HG03558 (cell line): ENCODE data around the gene PLEKHH3.

Source experiments
- ATAC-seq: cut with Tn5 transposase; IDR thresholded peaks from one replicate; pipeline ENCODE4 v1.9.1; 2021; ENCODE audit warnings: moderate number of reproducible peaks; ENCODE audit not compliant: unreplicated experiment; ENCODE audit errors: extremely low read depth

The PLEKHH3 gene

GRCh38 chr17:42686520-42687128, 9.8 kb upstream of the PLEKHH3 start:
- no peak for ATAC-seq

- no peak for ATAC-seq
Measured at GRCh38 chr17:42685831-42686230, 9.0 kb upstream of the PLEKHH3 start.

- ATAC-seq: no peak
Measured at GRCh38 chr17:42684929-42685556, 8.2 kb upstream of the PLEKHH3 start.

- ATAC-seq: no peak
Measured at GRCh38 chr17:42683407-42684034, 6.7 kb upstream of the PLEKHH3 start.

DNA sequence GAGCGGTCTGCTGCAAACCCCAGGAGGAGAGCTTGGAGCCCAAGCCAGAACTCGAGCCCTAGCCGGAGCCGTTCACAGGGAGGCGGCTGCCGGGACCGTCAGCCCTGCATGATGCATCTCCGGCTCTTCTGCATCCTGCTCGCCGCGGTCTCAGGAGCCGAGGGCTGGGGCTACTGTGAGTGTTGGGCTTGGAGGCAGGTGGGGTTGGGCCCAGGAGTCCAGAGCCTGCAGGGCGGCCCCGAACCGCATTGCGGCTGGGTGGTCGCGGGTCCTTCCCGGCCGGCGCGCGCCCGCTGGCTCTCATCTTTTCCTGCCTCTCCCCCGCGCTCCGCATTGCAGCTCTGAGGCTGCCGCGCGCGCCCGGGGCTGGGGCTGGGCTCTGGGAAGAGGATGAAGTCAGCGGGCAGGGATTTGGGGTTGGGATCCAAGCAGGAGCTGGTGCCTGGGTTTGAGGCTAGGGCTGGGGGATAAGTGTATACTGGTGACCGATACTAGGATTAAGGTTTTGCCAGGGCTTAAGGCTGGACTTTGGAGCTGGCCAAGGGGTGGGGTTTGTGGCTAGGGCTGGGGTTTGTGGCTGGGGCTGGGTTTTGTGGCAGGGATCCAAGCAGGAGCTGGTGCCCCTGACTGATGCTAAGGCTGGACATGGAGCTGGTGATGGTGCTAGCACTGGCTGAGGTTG, 6.1 kb upstream of the PLEKHH3 start:
- ATAC-seq: no peak

GRCh38 chr17:42681976-42682721, 5.4 kb upstream of the PLEKHH3 start, which contains the start of gene CNTNAP1:
CNTNAP1 (plus strand) TSS chr17:42682531; CDS start chr17:42682830, 299 bp downstream.
- no peak for ATAC-seq

- no peak for ATAC-seq
Measured at GRCh38 chr17:42680331-42680808, 3.6 kb upstream of the PLEKHH3 start.

DNA sequence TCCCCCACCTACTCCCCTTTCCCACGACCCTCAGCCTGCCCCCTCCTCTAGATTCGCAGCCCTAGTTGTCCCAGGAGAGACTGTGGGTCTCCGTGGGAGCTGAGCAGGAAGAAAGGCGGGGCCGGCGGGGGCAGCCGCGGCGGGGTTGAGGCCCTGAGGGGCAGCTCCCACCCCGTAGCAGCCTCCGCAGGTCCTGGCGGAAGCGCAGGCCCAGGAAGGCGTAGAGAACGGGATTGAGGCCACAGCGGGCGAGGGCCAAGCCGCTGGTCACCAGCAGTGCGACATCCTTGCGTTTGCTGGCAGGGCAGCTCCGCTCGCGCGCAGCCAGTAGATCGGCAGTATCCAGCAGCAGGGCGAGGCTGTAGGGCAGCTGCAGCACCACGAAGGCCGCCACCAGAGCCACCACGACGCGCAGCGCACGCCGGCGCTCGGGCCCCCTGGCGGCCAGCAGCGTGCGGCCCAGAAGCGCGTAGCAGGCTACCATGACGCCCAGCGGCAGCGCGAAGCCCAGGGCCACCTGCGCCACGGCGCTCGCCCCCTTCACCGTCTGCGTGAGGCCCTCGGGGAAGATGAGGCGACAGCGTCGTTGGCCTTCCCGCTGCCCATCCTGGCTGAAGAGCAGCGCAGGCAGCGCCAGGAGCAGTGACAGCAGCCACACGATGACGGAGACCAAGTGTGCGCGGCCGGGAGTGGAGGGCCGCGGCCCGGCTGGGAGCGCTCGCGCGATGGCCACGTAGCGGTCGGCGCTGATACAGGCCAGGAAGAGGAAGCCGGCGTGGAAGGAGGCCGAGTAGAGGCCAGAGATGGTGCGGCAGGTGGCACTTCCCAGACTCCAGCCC, 2.9 kb upstream of the PLEKHH3 start:
- no peak for ATAC-seq

- no peak for ATAC-seq
Measured at GRCh38 chr17:42678951-42679491, 2.2 kb upstream of the PLEKHH3 start.

GRCh38 chr17:42677921-42678781, 1.4 kb upstream of the PLEKHH3 start:
- no peak for ATAC-seq

DNA sequence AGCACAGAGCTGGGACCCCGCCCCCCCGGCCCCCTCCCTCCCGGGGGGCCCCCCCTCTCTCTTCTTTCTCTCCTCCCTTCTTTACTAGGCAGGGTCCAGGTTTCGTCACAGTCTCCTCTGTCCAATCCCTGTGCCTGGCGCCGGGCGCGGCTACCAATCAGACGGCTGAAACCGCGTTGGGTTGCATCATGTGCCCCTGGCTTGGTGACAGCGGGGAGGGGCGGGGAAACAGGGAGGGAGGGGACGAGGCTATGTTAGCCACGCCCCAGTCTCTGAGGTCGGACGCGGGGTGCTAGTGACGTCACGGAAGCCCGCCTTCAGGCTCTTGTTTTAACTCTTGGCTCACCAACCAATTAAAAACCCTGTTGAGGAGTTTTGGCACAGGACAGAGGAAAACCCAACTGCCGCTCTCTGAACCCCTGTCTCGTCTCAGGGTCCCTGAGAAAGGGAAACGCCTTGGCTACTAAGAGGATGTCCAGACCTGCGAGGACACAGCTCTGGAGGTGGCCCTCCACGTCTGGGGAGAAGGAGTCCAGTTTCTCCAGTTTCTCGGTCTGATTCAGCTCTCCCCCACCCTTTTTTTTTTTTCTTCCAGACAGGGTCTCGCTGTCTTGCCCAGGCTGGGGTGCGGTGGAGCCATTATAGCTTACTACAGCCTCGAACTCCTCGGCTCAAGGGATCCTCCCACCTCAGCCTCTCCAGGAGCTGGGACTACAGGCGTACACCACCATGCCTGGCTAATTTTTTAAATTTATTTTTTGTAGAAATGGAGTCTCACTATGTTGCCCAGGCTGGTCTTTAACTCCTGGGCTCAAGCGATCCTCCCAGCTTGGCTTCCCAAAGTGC, 441 bp upstream of the PLEKHH3 start:
- peak; percentile 57 for ATAC-seq

- no peak for ATAC-seq
Measured at GRCh38 chr17:42675965-42676423, 800 bp downstream of the PLEKHH3 start.

- ATAC-seq: no peak
Measured at GRCh38 chr17:42675348-42675964, 1.3 kb downstream of the PLEKHH3 start.

DNA sequence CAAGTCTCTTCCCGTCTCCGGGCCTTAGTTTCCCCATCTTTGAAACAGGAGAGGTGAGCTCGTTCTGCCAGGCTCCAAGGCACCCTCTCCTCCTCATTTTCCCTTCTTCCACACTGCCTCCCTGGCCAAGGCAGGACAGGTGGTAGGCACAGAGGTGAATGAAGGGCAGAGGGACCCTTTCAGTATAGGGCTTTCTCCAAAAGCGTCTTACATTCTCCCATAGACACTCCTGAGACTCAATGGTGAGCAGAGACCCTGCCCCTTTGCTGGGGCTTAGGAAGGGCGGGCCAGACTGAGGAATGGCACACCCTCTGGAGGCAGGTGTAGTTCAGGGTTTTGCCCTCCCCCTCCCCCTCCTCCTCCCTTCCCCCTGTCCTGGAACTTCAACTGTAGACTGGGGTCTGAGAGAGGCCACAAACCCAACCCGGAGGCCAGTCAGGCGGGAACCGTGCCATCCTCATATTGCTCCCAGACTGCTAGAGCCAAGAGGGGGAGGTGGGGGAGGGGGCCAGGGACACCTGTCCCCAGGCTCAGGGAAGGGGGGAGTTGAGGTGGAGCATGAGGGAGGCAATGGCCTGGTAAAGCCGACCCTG, 1.9 kb downstream of the PLEKHH3 start:
- ATAC-seq: no peak

DNA sequence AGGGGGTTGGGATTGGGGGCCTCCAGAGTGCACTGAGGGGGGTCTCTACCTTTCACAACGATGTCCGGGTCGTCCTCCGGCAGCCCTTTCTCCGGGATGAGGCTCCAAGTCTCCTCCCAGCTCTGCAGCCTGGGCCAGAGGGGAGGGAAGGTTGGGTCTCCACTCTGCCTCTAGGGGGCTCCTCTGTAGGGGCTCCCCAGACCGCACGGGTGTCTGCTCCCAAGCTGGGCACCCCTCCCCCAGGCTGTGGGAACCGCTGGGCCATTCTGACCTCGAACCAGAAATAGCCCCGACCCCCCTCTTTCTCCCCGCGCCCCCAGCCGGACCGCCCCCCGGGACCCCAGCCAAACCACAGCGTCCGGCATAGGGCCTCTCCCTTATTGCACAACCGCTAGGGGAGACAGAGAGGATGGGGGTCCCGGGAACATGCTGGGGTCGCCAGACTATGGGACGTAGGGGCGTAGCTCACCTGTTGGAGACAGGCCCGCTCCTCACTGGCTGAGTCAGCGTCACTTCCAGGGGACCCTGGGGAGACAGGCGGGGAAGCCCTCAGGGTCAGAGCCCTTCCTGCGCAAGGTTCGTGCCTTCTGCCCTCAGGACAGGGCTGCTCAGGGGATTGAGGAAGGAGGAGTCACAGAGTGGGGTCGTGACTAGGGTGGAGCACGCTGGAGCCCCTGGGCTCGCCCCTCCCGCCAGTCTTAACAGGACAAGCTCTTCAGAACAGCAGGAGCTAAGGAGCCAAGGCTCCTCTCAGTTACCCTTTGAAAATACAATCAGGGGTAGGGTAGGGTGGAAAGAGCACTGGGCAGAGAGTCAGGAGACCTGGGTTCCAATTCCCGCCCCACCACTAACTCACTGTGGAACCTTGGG, 2.7 kb downstream of the PLEKHH3 start:
- ATAC-seq: no peak
